Measurements from ENCODE around the gene PTPN14. TPM values are rescaled to one million over a fixed set of nuclear protein-coding genes. Genes with fewer than 3 reads are reported as not detected.
"Not testable (repeated sequence)": the region's sequence is repeated elsewhere in the genome, so short reads cannot be mapped to it uniquely, and the experiment has no call there.

Gene PTPN14
- total RNA-seq, 1 donor from 2014 or later: 71.4 TPM

- intact Hi-C loops (cut with micrococcal nuclease): no loop called here
- H3K36me3 Mint-ChIP-seq (ENCODE audit: low read depth): peaks cover 41% of the 10 kb centered on the region
- peaks cover 71% of the 10 kb centered on the region for H3K4me1 Mint-ChIP-seq (ENCODE audit: low read depth)
- peak overlapping the region; percentile 3 for H3K4me3 Mint-ChIP-seq (ENCODE audit: low read depth)
- peaks cover 10% of the 10 kb centered on the region for H3K9me3 Mint-ChIP-seq
- H3K27ac Mint-ChIP-seq: peak overlapping the region; percentile 68
- no peak for DNase-seq (ENCODE audit: low spot score)
- H3K27me3 Mint-ChIP-seq (ENCODE audit: low read depth): no peaks in the 10 kb centered on the region
These were observed 136.3 kb downstream of the PTPN14 start for GRCh38 chr1:214415131-214415530.

GRCh38 chr1:214414691-214415090, 136.7 kb downstream of the PTPN14 start:
- H3K4me1 Mint-ChIP-seq (ENCODE audit: low read depth): peaks cover 66% of the 10 kb centered on the region
- peak overlapping the region; percentile 68 for H3K27ac Mint-ChIP-seq
- peak overlapping the region; percentile 3 for H3K4me3 Mint-ChIP-seq (ENCODE audit: low read depth)
- DNase-seq (ENCODE audit: low spot score): no peak
- H3K36me3 Mint-ChIP-seq (ENCODE audit: low read depth): peaks cover 38% of the 10 kb centered on the region
- H3K27me3 Mint-ChIP-seq (ENCODE audit: low read depth): no peaks in the 10 kb centered on the region
- peaks cover 10% of the 10 kb centered on the region for H3K9me3 Mint-ChIP-seq
- intact Hi-C loops (cut with micrococcal nuclease): no loop called here

- intact Hi-C loops (cut with micrococcal nuclease): no loop called here
- Mint-ChIP-seq H3K4me3 (ENCODE audit: low read depth) (no peak overlapping the region), H3K27me3 (ENCODE audit: low read depth) (no peaks in the 10 kb centered on the region), H3K36me3 (ENCODE audit: low read depth) (peaks cover 34% of the 10 kb centered on the region), H3K27ac (no peak overlapping the region), H3K9me3 (peaks cover 10% of the 10 kb centered on the region), H3K4me1 (ENCODE audit: low read depth) (peaks cover 52% of the 10 kb centered on the region)
- no peak for DNase-seq (ENCODE audit: low spot score)
These were observed 138.1 kb downstream of the PTPN14 start for GRCh38 chr1:214413315-214413714.

GRCh38 chr1:214404571-214405213, 146.7 kb downstream of the PTPN14 start:
- peak overlapping the region; percentile 14 for H3K4me3 Mint-ChIP-seq (ENCODE audit: low read depth)
- no peaks in the 10 kb centered on the region for H3K9me3 Mint-ChIP-seq
- H3K36me3 Mint-ChIP-seq (ENCODE audit: low read depth): peaks cover 52% of the 10 kb centered on the region
- peak overlapping the region; percentile 82 for H3K27ac Mint-ChIP-seq
- peaks cover 43% of the 10 kb centered on the region for H3K4me1 Mint-ChIP-seq (ENCODE audit: low read depth)
- DNase-seq (ENCODE audit: low spot score): no peak
- intact Hi-C loops (cut with micrococcal nuclease): loop anchor here (1.0 kb wide), 2 partner anchors 14 to 35 kb away; no protein-coding TSS in a partner anchor
- no peaks in the 10 kb centered on the region for H3K27me3 Mint-ChIP-seq (ENCODE audit: low read depth)

- Mint-ChIP-seq H3K4me3 (ENCODE audit: low read depth) (no peak overlapping the region), H3K4me1 (ENCODE audit: low read depth) (peaks cover 48% of the 10 kb centered on the region), H3K36me3 (ENCODE audit: low read depth) (peaks cover 58% of the 10 kb centered on the region), H3K27me3 (ENCODE audit: low read depth) (no peaks in the 10 kb centered on the region), H3K27ac (peak overlapping the region; percentile 82), H3K9me3 (no peaks in the 10 kb centered on the region)
- intact Hi-C loops (cut with micrococcal nuclease): loop anchor here (1.0 kb wide), 2 partner anchors 14 to 35 kb away; no protein-coding TSS in a partner anchor
- no peak for DNase-seq (ENCODE audit: low spot score)
These were observed 147.2 kb downstream of the PTPN14 start for GRCh38 chr1:214404154-214404553.

GRCh38 chr1:214403431-214403830, 148.0 kb downstream of the PTPN14 start:
- Mint-ChIP-seq H3K4me3 (ENCODE audit: low read depth) (no peak overlapping the region), H3K9me3 (no peaks in the 10 kb centered on the region), H3K27me3 (ENCODE audit: low read depth) (no peaks in the 10 kb centered on the region), H3K27ac (peak overlapping the region; percentile 82), H3K4me1 (ENCODE audit: low read depth) (peaks cover 51% of the 10 kb centered on the region), H3K36me3 (ENCODE audit: low read depth) (peaks cover 62% of the 10 kb centered on the region)
- intact Hi-C loops (cut with micrococcal nuclease): no loop called here
- DNase-seq (ENCODE audit: low spot score): no peak

- peaks cover 56% of the 10 kb centered on the region for H3K4me1 Mint-ChIP-seq (ENCODE audit: low read depth)
- no peak for DNase-seq (ENCODE audit: low spot score)
These were observed 148.8 kb downstream of the PTPN14 start for GRCh38 chr1:214402613-214403083.

GRCh38 chr1:214401666-214402065, 149.7 kb downstream of the PTPN14 start:
- peaks cover 16% of the 10 kb centered on the region for H3K9me3 Mint-ChIP-seq
- no peak for DNase-seq (ENCODE audit: low spot score)
- peaks cover 74% of the 10 kb centered on the region for H3K36me3 Mint-ChIP-seq (ENCODE audit: low read depth)
- intact Hi-C loops (cut with micrococcal nuclease): no loop called here
- peaks cover 63% of the 10 kb centered on the region for H3K4me1 Mint-ChIP-seq (ENCODE audit: low read depth)
- no peak overlapping the region for H3K4me3 Mint-ChIP-seq (ENCODE audit: low read depth)
- H3K27me3 Mint-ChIP-seq (ENCODE audit: low read depth): no peaks in the 10 kb centered on the region
- no peak overlapping the region for H3K27ac Mint-ChIP-seq

More at GRCh38 chr1:214402613-214403083, 148.8 kb downstream of the PTPN14 start:
- no peaks in the 10 kb centered on the region for H3K27me3 Mint-ChIP-seq (ENCODE audit: low read depth)
- H3K9me3 Mint-ChIP-seq: peaks cover 6% of the 10 kb centered on the region
- peak overlapping the region; percentile 82 for H3K27ac Mint-ChIP-seq
- peaks cover 68% of the 10 kb centered on the region for H3K36me3 Mint-ChIP-seq (ENCODE audit: low read depth)
- H3K4me3 Mint-ChIP-seq (ENCODE audit: low read depth): no peak overlapping the region
- intact Hi-C loops (cut with micrococcal nuclease): no loop called here

- intact Hi-C loops (cut with micrococcal nuclease): no loop called here
- Mint-ChIP-seq H3K36me3 (ENCODE audit: low read depth) (peaks cover 84% of the 10 kb centered on the region), H3K27me3 (ENCODE audit: low read depth) (no peaks in the 10 kb centered on the region), H3K4me3 (ENCODE audit: low read depth) (no peak overlapping the region), H3K4me1 (ENCODE audit: low read depth) (peaks cover 65% of the 10 kb centered on the region), H3K27ac (peak overlapping the region; percentile 48), H3K9me3 (peaks cover 21% of the 10 kb centered on the region)
- no peak for DNase-seq (ENCODE audit: low spot score)
These were observed 151.3 kb downstream of the PTPN14 start for GRCh38 chr1:214400131-214400530.

GRCh38 chr1:214398490-214398889, 152.9 kb downstream of the PTPN14 start:
- H3K9me3 Mint-ChIP-seq: peaks cover 21% of the 10 kb centered on the region

GRCh38 chr1:214397497-214397896, 153.9 kb downstream of the PTPN14 start:
- peak overlapping the region; percentile 37 for H3K4me3 Mint-ChIP-seq (ENCODE audit: low read depth)
- peak overlapping the region; percentile 81 for H3K27ac Mint-ChIP-seq
- peaks cover 21% of the 10 kb centered on the region for H3K9me3 Mint-ChIP-seq
- peaks cover 41% of the 10 kb centered on the region for H3K4me1 Mint-ChIP-seq (ENCODE audit: low read depth)
- intact Hi-C loops (cut with micrococcal nuclease): no loop called here
- no peak for DNase-seq (ENCODE audit: low spot score)
- no peaks in the 10 kb centered on the region for H3K27me3 Mint-ChIP-seq (ENCODE audit: low read depth)
- H3K36me3 Mint-ChIP-seq (ENCODE audit: low read depth): peaks cover 89% of the 10 kb centered on the region

More at GRCh38 chr1:214398490-214398889, 152.9 kb downstream of the PTPN14 start:
- DNase-seq (ENCODE audit: low spot score): no peak
- H3K4me3 Mint-ChIP-seq (ENCODE audit: low read depth): no peak overlapping the region
- peaks cover 50% of the 10 kb centered on the region for H3K4me1 Mint-ChIP-seq (ENCODE audit: low read depth)
- H3K27ac Mint-ChIP-seq: no peak overlapping the region
- peaks cover 84% of the 10 kb centered on the region for H3K36me3 Mint-ChIP-seq (ENCODE audit: low read depth)
- no peaks in the 10 kb centered on the region for H3K27me3 Mint-ChIP-seq (ENCODE audit: low read depth)
- intact Hi-C loops (cut with micrococcal nuclease): no loop called here

GRCh38 chr1:214396330-214396729, 155.1 kb downstream of the PTPN14 start:
- peaks cover 92% of the 10 kb centered on the region for H3K36me3 Mint-ChIP-seq (ENCODE audit: low read depth)
- H3K27ac Mint-ChIP-seq: peak overlapping the region; percentile 81
- H3K4me1 Mint-ChIP-seq (ENCODE audit: low read depth): peaks cover 41% of the 10 kb centered on the region
- H3K9me3 Mint-ChIP-seq: peaks cover 21% of the 10 kb centered on the region
- intact Hi-C loops (cut with micrococcal nuclease): no loop called here
- no peak for DNase-seq (ENCODE audit: low spot score)
- no peaks in the 10 kb centered on the region for H3K27me3 Mint-ChIP-seq (ENCODE audit: low read depth)
- H3K4me3 Mint-ChIP-seq (ENCODE audit: low read depth): peak overlapping the region; percentile 2

GRCh38 chr1:214394569-214394968, 156.8 kb downstream of the PTPN14 start:
- peaks cover 43% of the 10 kb centered on the region for H3K4me1 Mint-ChIP-seq (ENCODE audit: low read depth)
- peaks cover 89% of the 10 kb centered on the region for H3K36me3 Mint-ChIP-seq (ENCODE audit: low read depth)
- H3K27ac Mint-ChIP-seq; H3K4me3 Mint-ChIP-seq (ENCODE audit: low read depth); intact Hi-C loops (cut with micrococcal nuclease); H3K27me3 Mint-ChIP-seq (ENCODE audit: low read depth); DNase-seq (ENCODE audit: low spot score): not testable (repeated sequence)
- H3K9me3 Mint-ChIP-seq: peaks cover 21% of the 10 kb centered on the region

Measured in activated T-helper 2 cell treated with anti-CD3 and anti-CD28 coated beads, Interferon-gamma antibody, Interleukin-2, Interleukin-4, amounts not matched to agents 10 μg/mL and 5 μg/mL and 100 μg/mL, durations not matched to agents 14 hours and 24 hours and 36 hours (primary cell).